Measurements from ENCODE around the gene SLC39A7. TPM values are rescaled to one million over a fixed set of nuclear protein-coding genes. Genes with fewer than 3 reads are reported as not detected.

Gene SLC39A7
- total and polyA plus RNA-seq, 2 of the 13 experiments (the other 11 are each of a cell fraction or from before 2014, with no cell fraction given), result 142 to 229 TPM

- TF ChIP-seq UBTF (CRISPR knock-in tag; IDR thresholded peaks at IDR 0.05) (peak; percentile 88), MZF1 (CRISPR knock-in tag; IDR thresholded peaks at IDR 0.05; ENCODE audit: borderline replicate concordance) (no peak), ZNF550 (CRISPR knock-in tag; IDR thresholded peaks at IDR 0.05; ENCODE audit: borderline replicate concordance) (no peak), ELF3 (CRISPR knock-in tag; IDR thresholded peaks at IDR 0.05) (peak; percentile 51; the same call in 1 of the 2 replicates), RFXANK (CRISPR knock-in tag; IDR thresholded peaks at IDR 0.05) (peak; percentile 72; the same call in 1 of the 2 replicates), ZNF703 (CRISPR knock-in tag; IDR thresholded peaks at IDR 0.05; ENCODE audit: borderline replicate concordance) (peak; percentile 95; the same call in 1 of the 2 replicates), ZNF563 (CRISPR knock-in tag; IDR thresholded peaks at IDR 0.05) (peak; percentile 91), BRD4 (CRISPR knock-in tag; IDR thresholded peaks at IDR 0.05) (peak; percentile 98), ZSCAN20 (CRISPR knock-in tag; IDR thresholded peaks at IDR 0.05; ENCODE audit: borderline replicate concordance) (peak; percentile 95; the same call in 1 of the 2 replicates), ZFP36 (IDR thresholded peaks at IDR 0.05; ENCODE audit: borderline replicate concordance, low read depth, low read length, partially characterized antibody) (no peak), ARHGAP35 (CRISPR knock-in tag; IDR thresholded peaks at IDR 0.05; ENCODE audit: borderline replicate concordance) (0 out of 2 replicates have a peak, but pooled peaks have one; percentile 77), ZFP37 (CRISPR knock-in tag; IDR thresholded peaks at IDR 0.05; ENCODE audit: borderline replicate concordance) (no peak), ZNF709 (CRISPR knock-in tag; IDR thresholded peaks at IDR 0.05) (peak; percentile 94)
- TF ChIP-seq, protein P1, sequence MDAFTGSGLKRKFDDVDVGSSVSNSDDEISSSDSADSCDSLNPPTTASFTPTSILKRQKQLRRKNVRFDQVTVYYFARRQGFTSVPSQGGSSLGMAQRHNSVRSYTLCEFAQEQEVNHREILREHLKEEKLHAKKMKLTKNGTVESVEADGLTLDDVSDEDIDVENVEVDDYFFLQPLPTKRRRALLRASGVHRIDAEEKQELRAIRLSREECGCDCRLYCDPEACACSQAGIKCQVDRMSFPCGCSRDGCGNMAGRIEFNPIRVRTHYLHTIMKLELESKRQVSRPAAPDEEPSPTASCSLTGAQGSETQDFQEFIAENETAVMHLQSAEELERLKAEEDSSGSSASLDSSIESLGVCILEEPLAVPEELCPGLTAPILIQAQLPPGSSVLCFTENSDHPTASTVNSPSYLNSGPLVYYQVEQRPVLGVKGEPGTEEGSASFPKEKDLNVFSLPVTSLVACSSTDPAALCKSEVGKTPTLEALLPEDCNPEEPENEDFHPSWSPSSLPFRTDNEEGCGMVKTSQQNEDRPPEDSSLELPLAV (CRISPR knock-in tag; conservative IDR thresholded peaks at IDR 0.05; ENCODE audit: low read depth), result no peak
- TF ChIP-seq, protein P2, sequence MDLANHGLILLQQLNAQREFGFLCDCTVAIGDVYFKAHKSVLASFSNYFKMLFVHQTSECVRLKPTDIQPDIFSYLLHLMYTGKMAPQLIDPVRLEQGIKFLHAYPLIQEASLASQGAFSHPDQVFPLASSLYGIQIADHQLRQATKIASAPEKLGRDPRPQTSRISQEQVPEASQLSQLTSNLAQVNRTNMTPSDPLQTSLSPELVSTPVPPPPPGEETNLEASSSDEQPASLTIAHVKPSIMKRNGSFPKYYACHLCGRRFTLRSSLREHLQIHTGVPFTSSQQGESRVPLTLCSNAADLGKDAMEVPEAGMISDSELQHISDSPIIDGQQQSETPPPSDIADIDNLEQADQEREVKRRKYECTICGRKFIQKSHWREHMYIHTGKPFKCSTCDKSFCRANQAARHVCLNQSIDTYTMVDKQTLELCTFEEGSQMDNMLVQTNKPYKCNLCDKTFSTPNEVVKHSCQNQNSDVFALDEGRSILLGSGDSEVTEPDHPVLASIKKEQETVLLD (CRISPR knock-in tag; IDR thresholded peaks at IDR 0.05; ENCODE audit: low read depth), result peak; percentile 100
- TF ChIP-seq, protein P3, sequence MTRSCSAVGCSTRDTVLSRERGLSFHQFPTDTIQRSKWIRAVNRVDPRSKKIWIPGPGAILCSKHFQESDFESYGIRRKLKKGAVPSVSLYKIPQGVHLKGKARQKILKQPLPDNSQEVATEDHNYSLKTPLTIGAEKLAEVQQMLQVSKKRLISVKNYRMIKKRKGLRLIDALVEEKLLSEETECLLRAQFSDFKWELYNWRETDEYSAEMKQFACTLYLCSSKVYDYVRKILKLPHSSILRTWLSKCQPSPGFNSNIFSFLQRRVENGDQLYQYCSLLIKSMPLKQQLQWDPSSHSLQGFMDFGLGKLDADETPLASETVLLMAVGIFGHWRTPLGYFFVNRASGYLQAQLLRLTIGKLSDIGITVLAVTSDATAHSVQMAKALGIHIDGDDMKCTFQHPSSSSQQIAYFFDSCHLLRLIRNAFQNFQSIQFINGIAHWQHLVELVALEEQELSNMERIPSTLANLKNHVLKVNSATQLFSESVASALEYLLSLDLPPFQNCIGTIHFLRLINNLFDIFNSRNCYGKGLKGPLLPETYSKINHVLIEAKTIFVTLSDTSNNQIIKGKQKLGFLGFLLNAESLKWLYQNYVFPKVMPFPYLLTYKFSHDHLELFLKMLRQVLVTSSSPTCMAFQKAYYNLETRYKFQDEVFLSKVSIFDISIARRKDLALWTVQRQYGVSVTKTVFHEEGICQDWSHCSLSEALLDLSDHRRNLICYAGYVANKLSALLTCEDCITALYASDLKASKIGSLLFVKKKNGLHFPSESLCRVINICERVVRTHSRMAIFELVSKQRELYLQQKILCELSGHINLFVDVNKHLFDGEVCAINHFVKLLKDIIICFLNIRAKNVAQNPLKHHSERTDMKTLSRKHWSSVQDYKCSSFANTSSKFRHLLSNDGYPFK (CRISPR knock-in tag; IDR thresholded peaks at IDR 0.05; ENCODE audit: borderline replicate concordance), result peak; percentile 99
- TF ChIP-seq, protein P4, sequence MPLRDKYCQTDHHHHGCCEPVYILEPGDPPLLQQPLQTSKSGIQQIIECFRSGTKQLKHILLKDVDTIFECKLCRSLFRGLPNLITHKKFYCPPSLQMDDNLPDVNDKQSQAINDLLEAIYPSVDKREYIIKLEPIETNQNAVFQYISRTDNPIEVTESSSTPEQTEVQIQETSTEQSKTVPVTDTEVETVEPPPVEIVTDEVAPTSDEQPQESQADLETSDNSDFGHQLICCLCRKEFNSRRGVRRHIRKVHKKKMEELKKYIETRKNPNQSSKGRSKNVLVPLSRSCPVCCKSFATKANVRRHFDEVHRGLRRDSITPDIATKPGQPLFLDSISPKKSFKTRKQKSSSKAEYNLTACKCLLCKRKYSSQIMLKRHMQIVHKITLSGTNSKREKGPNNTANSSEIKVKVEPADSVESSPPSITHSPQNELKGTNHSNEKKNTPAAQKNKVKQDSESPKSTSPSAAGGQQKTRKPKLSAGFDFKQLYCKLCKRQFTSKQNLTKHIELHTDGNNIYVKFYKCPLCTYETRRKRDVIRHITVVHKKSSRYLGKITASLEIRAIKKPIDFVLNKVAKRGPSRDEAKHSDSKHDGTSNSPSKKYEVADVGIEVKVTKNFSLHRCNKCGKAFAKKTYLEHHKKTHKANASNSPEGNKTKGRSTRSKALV (CRISPR knock-in tag; IDR thresholded peaks at IDR 0.05), result peak; percentile 71; the same call in 1 of the 2 replicates
Observed at GRCh38 chr6:33200219-33201146, at the start of gene SLC39A7, which contains the start of gene RXRB (continued).
